ENCODE measurements around the gene RBM34.
"Not testable (repeated sequence)": the region's sequence is repeated elsewhere in the genome, so short reads cannot be mapped to it uniquely, and the experiment has no call there.

RBM34 gene

GRCh38 chr1:235087906-235088305, 73.1 kb downstream of the RBM34 start:
- DNase-seq (ENCODE audit: low read depth in 1 of 2, low spot score in 1 of 2): no peak
- TF ChIP-seq POLR2AphosphoS5 (IDR thresholded peaks at IDR 0.05; ENCODE audit: low read depth) (no peak), SPI1 (IDR thresholded peaks at IDR 0.05; ENCODE audit: borderline replicate concordance, low read depth) (no peak), REST (IDR thresholded peaks at IDR 0.05; ENCODE audit: insufficient replicate concordance, low read depth) (no peak), CTCF (IDR thresholded peaks at IDR 0.05; ENCODE audit: insufficient read depth, low read length) (no peak), GABPA (IDR thresholded peaks at IDR 0.05; ENCODE audit: low read depth) (no peak)
- Histone ChIP-seq H3K4me3 (replicated peaks; ENCODE audit: insufficient read depth, low read length) (no peak overlapping the region), H3K27me3 (ENCODE audit: insufficient read depth, poor library complexity, severe bottlenecking) (no peaks in the 10 kb centered on the region), H3K27ac (replicated peaks) (no peak overlapping the region)

- H3K27ac ChIP-seq (replicated peaks); H3K4me3 ChIP-seq (replicated peaks; ENCODE audit: insufficient read depth, low read length); DNase-seq (ENCODE audit: low read depth in 1 of 2, low spot score in 1 of 2); H3K27me3 ChIP-seq (ENCODE audit: insufficient read depth, poor library complexity, severe bottlenecking): not testable (repeated sequence)
Observed at GRCh38 chr1:235085411-235086117, 75.5 kb downstream of the RBM34 start.

Small RNAs within 50 kb of the gene (microRNA-seq; reads per million reads assigned to microRNA genes)
- 3.6 reads per million, percentile 8 among the genes with 10 or more reads in this experiment for gene MIR4753
